ENCODE data around the gene MKNK2.
"Not testable (repeated sequence)": the region's sequence is repeated elsewhere in the genome, so short reads cannot be mapped to it uniquely, and the experiment has no call there.

Gene MKNK2

GRCh38 chr19:1990230-1991017, 60.6 kb downstream of the MKNK2 start:
- DNase-seq (ENCODE audit: low read depth in 1 of 2, low spot score in 1 of 2), result no peak
- Histone ChIP-seq H3K27ac (replicated peaks) (no peak overlapping the region), H3K4me3 (replicated peaks; ENCODE audit: insufficient read depth, low read length) (no peak overlapping the region), H3K27me3 (ENCODE audit: insufficient read depth, poor library complexity, severe bottlenecking) (no peaks in the 10 kb centered on the region)
- no peak for TF ChIP-seq GABPA (IDR thresholded peaks at IDR 0.05; ENCODE audit: low read depth)
- TF ChIP-seq, protein P1, sequence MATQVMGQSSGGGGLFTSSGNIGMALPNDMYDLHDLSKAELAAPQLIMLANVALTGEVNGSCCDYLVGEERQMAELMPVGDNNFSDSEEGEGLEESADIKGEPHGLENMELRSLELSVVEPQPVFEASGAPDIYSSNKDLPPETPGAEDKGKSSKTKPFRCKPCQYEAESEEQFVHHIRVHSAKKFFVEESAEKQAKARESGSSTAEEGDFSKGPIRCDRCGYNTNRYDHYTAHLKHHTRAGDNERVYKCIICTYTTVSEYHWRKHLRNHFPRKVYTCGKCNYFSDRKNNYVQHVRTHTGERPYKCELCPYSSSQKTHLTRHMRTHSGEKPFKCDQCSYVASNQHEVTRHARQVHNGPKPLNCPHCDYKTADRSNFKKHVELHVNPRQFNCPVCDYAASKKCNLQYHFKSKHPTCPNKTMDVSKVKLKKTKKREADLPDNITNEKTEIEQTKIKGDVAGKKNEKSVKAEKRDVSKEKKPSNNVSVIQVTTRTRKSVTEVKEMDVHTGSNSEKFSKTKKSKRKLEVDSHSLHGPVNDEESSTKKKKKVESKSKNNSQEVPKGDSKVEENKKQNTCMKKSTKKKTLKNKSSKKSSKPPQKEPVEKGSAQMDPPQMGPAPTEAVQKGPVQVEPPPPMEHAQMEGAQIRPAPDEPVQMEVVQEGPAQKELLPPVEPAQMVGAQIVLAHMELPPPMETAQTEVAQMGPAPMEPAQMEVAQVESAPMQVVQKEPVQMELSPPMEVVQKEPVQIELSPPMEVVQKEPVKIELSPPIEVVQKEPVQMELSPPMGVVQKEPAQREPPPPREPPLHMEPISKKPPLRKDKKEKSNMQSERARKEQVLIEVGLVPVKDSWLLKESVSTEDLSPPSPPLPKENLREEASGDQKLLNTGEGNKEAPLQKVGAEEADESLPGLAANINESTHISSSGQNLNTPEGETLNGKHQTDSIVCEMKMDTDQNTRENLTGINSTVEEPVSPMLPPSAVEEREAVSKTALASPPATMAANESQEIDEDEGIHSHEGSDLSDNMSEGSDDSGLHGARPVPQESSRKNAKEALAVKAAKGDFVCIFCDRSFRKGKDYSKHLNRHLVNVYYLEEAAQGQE (IDR thresholded peaks at IDR 0.05; ENCODE audit: insufficient replicate concordance, low read depth), result no peak
- no peak for TF ChIP-seq POLR2AphosphoS5 (IDR thresholded peaks at IDR 0.05; ENCODE audit: low read depth)
- no peak for TF ChIP-seq CTCF (IDR thresholded peaks at IDR 0.05; ENCODE audit: insufficient read depth, low read length)
- no peak for TF ChIP-seq SPI1 (IDR thresholded peaks at IDR 0.05; ENCODE audit: borderline replicate concordance, low read depth)

- TF ChIP-seq, protein P1 (IDR thresholded peaks at IDR 0.05; ENCODE audit: insufficient replicate concordance, low read depth), result no peak
- TF ChIP-seq POLR2AphosphoS5 (IDR thresholded peaks at IDR 0.05; ENCODE audit: low read depth) (no peak), SPI1 (IDR thresholded peaks at IDR 0.05; ENCODE audit: borderline replicate concordance, low read depth) (no peak), GABPA (IDR thresholded peaks at IDR 0.05; ENCODE audit: low read depth) (no peak), CTCF (IDR thresholded peaks at IDR 0.05; ENCODE audit: insufficient read depth, low read length) (no peak)
These were observed 61.4 kb downstream of the MKNK2 start for GRCh38 chr19:1989513-1990229.

DNA sequence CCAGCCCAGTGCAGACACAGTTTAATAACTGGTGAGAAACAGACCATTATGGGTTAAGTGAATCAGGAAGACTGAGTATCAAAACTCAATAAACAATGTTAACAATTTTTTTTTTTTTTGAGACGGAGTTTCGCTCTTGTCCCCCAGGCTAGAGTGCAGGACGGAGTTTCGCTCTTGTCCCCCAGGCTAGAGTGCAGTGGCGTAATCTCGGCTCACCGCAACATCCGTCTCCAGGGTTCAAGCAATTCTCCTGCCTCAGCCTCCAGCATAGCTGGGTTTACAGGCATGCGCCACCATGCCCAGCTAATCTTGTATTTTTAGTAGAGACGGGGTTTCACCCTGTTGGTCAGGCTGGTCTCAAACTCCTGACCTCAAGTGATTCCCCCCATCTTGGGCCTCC, 62.6 kb downstream of the MKNK2 start:
- not testable (repeated sequence) for H3K27ac ChIP-seq (replicated peaks); H3K27me3 ChIP-seq (ENCODE audit: insufficient read depth, poor library complexity, severe bottlenecking); DNase-seq (ENCODE audit: low read depth in 1 of 2, low spot score in 1 of 2); H3K4me3 ChIP-seq (replicated peaks; ENCODE audit: insufficient read depth, low read length)

More at GRCh38 chr19:1989513-1990229, 61.4 kb downstream of the MKNK2 start:
- Histone ChIP-seq H3K27me3 (ENCODE audit: insufficient read depth, poor library complexity, severe bottlenecking) (no peaks in the 10 kb centered on the region), H3K27ac (replicated peaks) (no peak overlapping the region), H3K4me3 (replicated peaks; ENCODE audit: insufficient read depth, low read length) (no peak overlapping the region)
- DNase-seq (ENCODE audit: low read depth in 1 of 2, low spot score in 1 of 2), result no peak
